GM19397 (cell line): ENCODE results near the gene HOXA5.

Source experiments
- ATAC-seq: cut with Tn5 transposase; IDR thresholded peaks from one replicate; pipeline ENCODE4 v1.9.1; 2021; ENCODE audit warnings: mild to moderate bottlenecking, moderate library complexity; ENCODE audit not compliant: unreplicated experiment

HOXA5 gene

GRCh38 chr7:27182861-27183681 lies 39.6 kb upstream of the HOXA5 start:
- ATAC-seq: no peak

GRCh38 chr7:27182285-27182841 lies 38.9 kb upstream of the HOXA5 start:
- ATAC-seq: no peak

- no peak for ATAC-seq
Observed at GRCh38 chr7:27181795-27182275, 38.4 kb upstream of the HOXA5 start.

- ATAC-seq: no peak
Observed at GRCh38 chr7:27180431-27181420, 37.2 kb upstream of the HOXA5 start.

- no peak for ATAC-seq
Observed at GRCh38 chr7:27179503-27180430, 36.3 kb upstream of the HOXA5 start.

GRCh38 chr7:27179030-27179429 lies 35.5 kb upstream of the HOXA5 start:
- ATAC-seq: no peak

- no peak for ATAC-seq
Observed at GRCh38 chr7:27178366-27178765, 34.9 kb upstream of the HOXA5 start.

GRCh38 chr7:27177795-27178320 lies 34.4 kb upstream of the HOXA5 start:
- ATAC-seq: no peak

GRCh38 chr7:27176962-27177794 lies 33.7 kb upstream of the HOXA5 start:
- no peak for ATAC-seq

GRCh38 chr7:27176524-27176845 lies 33.0 kb upstream of the HOXA5 start:
- ATAC-seq: no peak

GRCh38 chr7:27175626-27176523 lies 32.4 kb upstream of the HOXA5 start:
- ATAC-seq: no peak

- ATAC-seq: no peak
Observed at GRCh38 chr7:27174874-27175625, 31.6 kb upstream of the HOXA5 start.

- ATAC-seq: no peak
Observed at GRCh38 chr7:27173956-27174873, 30.7 kb upstream of the HOXA5 start, which contains the start of gene HOXA10. Gene HOXA10 (minus strand): TSS chr7:27174320. CDS start chr7:27174306, 14 bp downstream.

- ATAC-seq: no peak
Observed at GRCh38 chr7:27173511-27173955, 30.1 kb upstream of the HOXA5 start.

GRCh38 chr7:27172823-27173510 lies 29.5 kb upstream of the HOXA5 start:
- ATAC-seq: no peak
